HT1080 (cell line): Measurements from ENCODE around the gene CTPS1. TPM values are rescaled to one million over a fixed set of nuclear protein-coding genes. Genes with fewer than 3 reads are reported as not detected.

Source experiments
- DNase-seq: peaks from one replicate; pipeline ENCODE4 v3.0.0-alpha.2; 2015; ENCODE audit warnings: low read depth
- total RNA-seq: library from RNA; depleted of rRNA; stranded (reverse); fragments of >200 nt; shearing (Covaris generic); gene quantifications from 2 replicates; pipeline ENCODE4 v1.2.3, GENCODE V29; 2014

The CTPS1 gene
- total RNA-seq, 1 experiment from 2014 or later = 71.4 TPM

- DNase-seq = no peak
Measured at GRCh38 chr1:40989066-40989465, 9.6 kb downstream of the CTPS1 start.

- DNase-seq = no peak
Measured at GRCh38 chr1:40997096-40997495, 17.6 kb downstream of the CTPS1 start.

- no peak for DNase-seq
Measured at GRCh38 chr1:40998668-40999067, 19.2 kb downstream of the CTPS1 start.

- no peak for DNase-seq
Measured at GRCh38 chr1:41003127-41003639, 23.7 kb downstream of the CTPS1 start.

- DNase-seq = peak; percentile 98
Measured at GRCh38 chr1:41003640-41004220, 24.2 kb downstream of the CTPS1 start.

- no peak for DNase-seq
Measured at GRCh38 chr1:41005876-41006275, 26.4 kb downstream of the CTPS1 start.

GRCh38 chr1:41006942-41007865 lies 27.7 kb downstream of the CTPS1 start:
- peak; percentile 25 for DNase-seq

- peak; percentile 52 for DNase-seq
Measured at GRCh38 chr1:41009466-41009865, 30.0 kb downstream of the CTPS1 start.

GRCh38 chr1:41010345-41010744 lies 30.8 kb downstream of the CTPS1 start:
- no peak for DNase-seq

- no peak for DNase-seq
Measured at GRCh38 chr1:41013024-41013423, 33.5 kb downstream of the CTPS1 start.

GRCh38 chr1:41013796-41014195 lies 34.3 kb downstream of the CTPS1 start:
- DNase-seq = no peak

GRCh38 chr1:41014871-41015270 lies 35.4 kb downstream of the CTPS1 start:
- no peak for DNase-seq

GRCh38 chr1:41015281-41015896 lies 35.9 kb downstream of the CTPS1 start:
- no peak for DNase-seq

- DNase-seq = no peak
Measured at GRCh38 chr1:41015897-41016470, 36.5 kb downstream of the CTPS1 start.

- no peak for DNase-seq
Measured at GRCh38 chr1:41017141-41018017, 37.9 kb downstream of the CTPS1 start.

- DNase-seq = no peak
Measured at GRCh38 chr1:41018018-41018410, 38.5 kb downstream of the CTPS1 start.

- DNase-seq = no peak
Measured at GRCh38 chr1:41019353-41019745, 39.9 kb downstream of the CTPS1 start.

- DNase-seq = no peak
Measured at GRCh38 chr1:41020109-41020576, 40.6 kb downstream of the CTPS1 start.

- DNase-seq = no peak
Measured at GRCh38 chr1:41020654-41021053, 41.2 kb downstream of the CTPS1 start.

GRCh38 chr1:41021526-41022308 lies 42.2 kb downstream of the CTPS1 start, which contains the start of gene SLFNL1:
SLFNL1 (minus strand) TSS chr1:41021725; CDS start chr1:41020660, 1,065 bp downstream.
- DNase-seq = no peak
